HG03354 (cell line): ENCODE measurements around the gene FTL.

Experiments used
- ATAC-seq: cut with Tn5 transposase; IDR thresholded peaks from one replicate; pipeline ENCODE4 v1.9.1; 2021; ENCODE audit warnings: mild to moderate bottlenecking; ENCODE audit not compliant: unreplicated experiment, poor library complexity, severe bottlenecking

FTL gene

GRCh38 chr19:48988286-48988685, 23.2 kb downstream of the FTL start:
- no peak for ATAC-seq

DNA sequence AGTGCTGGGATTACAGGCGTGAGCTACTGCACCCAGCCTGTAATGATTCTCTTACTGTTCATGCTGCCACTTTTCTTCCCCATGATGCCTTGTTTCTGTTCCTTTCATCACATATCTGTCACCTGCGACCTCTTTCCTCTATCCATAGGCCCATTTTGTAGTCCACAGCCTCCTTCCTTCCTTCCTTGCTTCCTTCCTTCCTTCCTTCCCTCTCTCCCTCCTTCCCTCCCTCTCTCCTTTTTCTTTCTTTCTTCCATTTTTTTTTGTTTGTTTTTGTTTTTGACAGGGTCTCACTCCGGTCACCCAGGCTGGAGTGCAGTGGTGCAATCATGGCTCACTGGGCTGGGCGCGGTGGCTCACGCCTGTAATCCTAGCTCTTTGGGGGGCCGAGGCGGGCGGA, 23.8 kb downstream of the FTL start:
- no peak for ATAC-seq

DNA sequence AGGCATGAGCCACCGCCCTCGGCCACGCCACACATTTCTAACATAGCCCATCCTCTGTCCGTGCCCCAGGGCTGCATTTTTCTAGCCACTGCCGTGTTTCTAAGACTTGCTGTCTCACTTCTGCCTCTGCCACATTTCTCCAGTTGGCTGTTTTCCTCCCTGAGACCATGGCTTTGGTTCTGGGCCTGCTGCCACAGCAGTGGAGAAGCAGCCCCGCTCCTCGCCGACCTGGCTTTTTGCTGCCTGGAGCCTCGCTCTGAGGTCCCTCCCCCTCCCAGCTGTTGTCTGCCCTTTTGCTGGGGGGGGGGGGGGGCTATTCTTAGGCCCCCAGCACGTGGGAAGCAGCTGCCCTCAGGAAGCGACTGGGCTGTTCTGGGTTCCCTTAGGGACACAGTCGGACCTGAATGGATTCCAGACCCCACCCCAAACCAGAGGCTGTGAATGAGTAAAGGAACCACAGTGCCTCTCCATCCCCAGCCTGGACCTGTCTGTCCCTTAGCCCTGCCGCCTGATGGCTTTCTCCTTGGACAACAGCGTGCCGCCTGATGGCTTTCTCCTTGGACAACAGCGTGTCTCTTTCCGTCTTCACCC, 24.7 kb downstream of the FTL start:
- no peak for ATAC-seq

DNA sequence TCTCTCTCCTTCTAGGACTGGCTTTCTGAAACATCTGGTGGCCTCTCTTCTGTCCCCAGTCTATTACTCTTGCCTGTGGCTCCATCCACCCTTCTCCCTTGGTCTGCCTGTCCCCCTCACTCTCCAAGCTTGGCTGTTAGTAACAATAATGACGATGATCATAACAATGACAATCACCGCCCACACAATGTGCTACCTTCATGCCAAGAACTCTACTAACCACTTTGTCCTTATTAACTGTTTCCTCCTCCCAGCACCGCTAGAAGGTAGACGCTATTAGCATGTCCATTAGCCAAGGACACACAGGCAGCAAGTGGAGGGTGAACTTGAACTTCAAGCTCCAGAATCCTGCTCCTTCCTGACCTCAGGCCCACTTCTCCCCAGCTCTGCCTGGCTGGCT, 25.3 kb downstream of the FTL start:
- no peak for ATAC-seq

GRCh38 chr19:48991011-48991609, 26.0 kb downstream of the FTL start:
- ATAC-seq, result no peak

GRCh38 chr19:48991873-48992580, 26.9 kb downstream of the FTL start:
- no peak for ATAC-seq

DNA sequence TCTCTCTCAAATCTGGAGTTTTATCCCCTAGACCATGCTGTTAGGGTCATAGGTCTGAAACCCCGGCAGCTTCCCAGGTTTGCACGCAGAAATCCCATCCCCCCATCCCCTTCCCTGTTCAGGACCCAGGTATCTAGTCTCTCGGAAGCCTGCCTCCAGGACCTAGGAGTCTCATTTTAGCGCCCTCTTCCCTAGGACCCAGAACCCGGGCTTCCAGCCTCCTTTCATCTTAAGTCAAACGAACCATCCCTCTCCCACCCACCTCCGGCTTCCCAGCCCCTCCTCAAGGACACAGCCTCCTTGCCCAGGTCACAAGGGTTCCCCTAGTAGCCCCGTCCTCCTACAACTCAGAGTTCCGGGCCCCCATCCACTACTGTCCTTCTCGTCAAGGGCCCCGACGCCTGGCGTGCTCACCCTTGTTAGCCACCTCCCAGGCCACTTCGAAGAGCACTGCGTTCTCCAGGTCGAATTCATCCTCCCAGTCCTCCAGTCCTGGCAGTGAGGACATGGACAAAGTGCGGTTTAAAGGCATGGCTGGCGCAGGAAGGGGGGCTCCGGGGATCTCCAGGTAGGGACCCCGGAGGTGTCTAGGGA, 27.6 kb downstream of the FTL start:
- peak; percentile 1 for ATAC-seq

- ATAC-seq, result peak; percentile 89
Measured at GRCh38 chr19:48993175-48994034, 28.3 kb downstream of the FTL start, which contains the start of the genes GYS1 and RUVBL2. Gene GYS1 (minus strand): TSS chr19:48993309. CDS start chr19:48993112, 197 bp downstream. Gene RUVBL2 (plus strand): TSS chr19:48993887. CDS start chr19:48993912, 25 bp downstream.

- no peak for ATAC-seq
Measured at GRCh38 chr19:48994035-48994386, 28.9 kb downstream of the FTL start.

DNA sequence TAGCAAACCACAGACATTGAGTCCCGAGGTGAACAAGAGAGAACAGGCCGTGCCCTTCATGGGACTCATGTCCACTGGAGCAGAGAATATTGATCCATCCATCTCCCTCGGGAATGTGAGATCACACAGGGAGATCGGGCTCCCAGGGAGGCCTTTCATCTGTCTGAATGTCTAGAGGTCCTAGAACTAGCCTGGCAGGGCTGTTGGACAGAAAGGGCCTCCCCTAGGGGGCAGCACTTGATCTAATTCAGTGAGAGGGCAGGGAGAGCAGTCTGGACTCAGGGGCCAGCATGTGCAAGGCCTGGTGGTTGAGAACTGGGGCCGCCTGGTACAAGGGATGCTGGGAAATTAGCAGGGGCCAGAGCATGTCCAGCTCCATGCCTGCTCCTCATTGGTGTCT, 32.9 kb downstream of the FTL start:
- no peak for ATAC-seq

DNA sequence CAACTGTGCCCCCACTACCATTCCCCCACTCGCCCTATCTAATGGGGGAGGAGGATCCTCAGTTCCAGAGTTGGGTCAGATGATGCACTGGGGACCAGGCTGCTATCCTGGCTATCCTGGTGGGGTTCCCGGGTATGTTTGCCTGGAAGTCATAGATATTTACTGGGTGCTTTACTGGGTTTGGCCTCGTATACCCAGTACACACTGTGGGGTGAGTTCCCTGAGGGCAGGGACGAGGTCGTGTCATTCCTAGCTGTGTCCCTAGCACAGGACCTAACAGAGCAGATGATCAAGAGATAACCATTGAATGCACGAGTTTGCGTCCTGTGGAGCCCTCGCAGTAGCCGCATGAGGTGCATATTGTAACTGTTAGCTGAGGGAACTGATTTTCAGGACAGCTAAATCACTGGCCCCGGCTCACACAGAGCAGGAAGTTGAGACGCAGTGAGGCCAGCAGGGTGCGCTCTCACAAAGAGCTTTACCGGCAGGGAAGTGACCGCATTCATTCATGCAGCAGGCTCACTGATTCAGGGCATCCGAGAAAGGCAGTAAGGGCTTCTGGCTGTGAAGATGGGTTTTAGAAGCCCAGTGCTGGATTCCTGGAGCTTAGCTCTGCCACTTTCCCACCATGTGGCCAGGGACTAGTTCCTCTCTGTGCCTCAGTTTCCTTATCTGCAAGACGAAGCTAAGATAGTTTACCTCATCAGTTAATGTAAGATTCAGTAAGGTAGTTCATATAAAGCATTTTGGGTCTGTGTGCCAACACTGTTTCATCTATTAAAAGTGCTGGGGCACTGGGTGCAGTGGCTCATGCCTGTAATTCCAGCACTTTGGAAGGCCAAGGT, 34.6 kb downstream of the FTL start:
- no peak for ATAC-seq

DNA sequence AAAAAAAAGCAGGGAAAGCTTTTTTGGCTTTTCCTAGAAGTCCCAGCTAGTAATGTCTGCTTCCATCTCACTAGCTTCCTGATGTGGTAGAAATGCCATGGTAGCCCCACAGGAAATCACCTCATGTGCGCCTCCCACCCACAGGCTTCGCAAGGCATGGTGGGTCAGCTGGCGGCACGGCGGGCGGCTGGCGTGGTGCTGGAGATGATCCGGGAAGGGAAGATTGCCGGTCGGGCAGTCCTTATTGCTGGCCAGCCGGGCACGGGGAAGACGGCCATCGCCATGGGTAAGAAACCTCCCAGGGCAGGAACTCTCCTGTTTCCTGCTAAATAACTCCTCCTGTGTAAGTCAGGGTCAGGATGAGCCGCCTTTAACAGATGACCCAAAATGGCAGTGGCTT, 39.0 kb downstream of the FTL start:
- ATAC-seq, result no peak

DNA sequence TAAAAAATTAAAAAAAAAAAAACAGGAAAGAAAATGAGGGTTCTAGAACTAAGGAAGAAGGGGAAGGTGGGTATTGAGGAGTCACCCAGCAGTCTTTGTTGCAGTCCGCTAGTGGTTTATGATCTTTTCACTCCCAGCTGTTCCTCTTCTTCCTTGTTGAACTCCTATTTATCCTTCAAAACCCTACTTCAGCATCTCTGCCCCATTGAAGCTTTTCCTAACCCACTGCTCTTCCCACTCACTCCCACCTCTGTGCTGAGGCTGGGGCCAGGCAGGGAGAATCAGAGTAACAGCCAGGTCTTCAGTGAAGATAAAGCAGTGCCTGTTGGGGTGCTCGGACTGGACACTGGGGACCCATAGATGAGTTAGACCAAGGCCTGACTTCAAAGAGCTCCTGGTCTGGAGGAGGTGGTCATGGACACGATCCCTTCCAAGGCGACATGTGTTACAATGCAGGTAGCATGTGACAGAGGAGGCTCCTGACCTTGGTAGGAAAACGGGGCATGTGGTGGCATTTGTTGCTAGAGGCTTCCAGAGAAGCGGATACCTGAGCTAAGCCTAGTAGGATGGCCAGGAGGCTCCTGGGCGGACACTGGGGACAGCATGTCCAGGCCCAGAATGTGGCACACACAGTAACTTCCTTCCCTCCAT, 40.0 kb downstream of the FTL start:
- no peak for ATAC-seq

DNA sequence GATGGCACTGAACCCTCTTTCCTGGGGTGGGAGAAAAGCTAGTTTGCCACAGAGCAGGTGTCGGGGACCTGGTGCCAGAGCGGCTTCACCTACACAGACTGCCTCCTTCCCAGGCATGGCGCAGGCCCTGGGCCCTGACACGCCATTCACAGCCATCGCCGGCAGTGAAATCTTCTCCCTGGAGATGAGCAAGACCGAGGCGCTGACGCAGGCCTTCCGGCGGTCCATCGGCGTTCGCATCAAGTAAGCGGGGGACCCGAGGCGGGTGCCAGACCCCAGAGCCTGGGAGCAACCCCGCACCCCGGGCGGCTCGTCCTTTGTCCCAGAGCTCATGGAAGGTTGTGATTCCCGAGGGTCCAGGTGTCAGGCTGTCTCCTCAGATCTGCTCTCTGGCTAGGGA, 41.8 kb downstream of the FTL start:
- no peak for ATAC-seq

DNA sequence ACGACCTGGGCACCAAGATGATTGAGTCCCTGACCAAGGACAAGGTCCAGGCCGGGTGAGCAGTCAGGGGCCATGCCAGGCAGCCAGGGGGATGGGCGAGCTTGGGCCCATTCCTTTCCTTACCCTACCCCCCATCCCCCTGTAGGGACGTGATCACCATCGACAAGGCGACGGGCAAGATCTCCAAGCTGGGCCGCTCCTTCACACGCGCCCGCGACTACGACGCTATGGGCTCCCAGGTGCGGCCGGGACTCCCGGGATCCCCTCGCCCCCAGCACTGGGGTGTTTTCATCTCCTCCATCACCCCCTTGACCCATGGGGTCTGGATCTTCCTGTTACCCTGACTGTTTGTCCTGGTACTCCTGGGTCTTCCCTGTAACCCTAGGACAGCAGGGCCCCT, 44.7 kb downstream of the FTL start:
- ATAC-seq, result no peak

GRCh38 chr19:49010453-49010852, 45.3 kb downstream of the FTL start:
- no peak for ATAC-seq

DNA sequence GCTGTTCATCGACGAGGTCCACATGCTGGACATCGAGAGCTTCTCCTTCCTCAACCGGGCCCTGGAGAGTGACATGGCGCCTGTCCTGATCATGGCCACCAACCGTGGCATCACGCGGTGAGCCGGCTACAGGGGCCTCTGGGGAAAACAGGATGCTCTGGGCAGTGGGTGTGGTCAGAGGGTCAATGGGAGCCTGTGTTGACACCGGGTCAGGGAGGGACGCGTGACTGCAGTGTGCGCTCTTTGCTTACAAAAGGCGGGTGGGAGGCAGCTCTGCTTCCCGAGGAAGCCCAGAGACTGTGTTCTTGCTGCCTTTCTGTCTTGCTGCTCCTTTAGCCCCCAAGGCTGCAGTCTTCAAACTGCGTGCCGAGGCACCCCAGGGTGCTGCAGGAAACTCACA, 46.1 kb downstream of the FTL start:
- ATAC-seq, result no peak

- ATAC-seq, result no peak
Measured at GRCh38 chr19:49014123-49014869, 49.2 kb downstream of the FTL start.
